Endothelial cell of umbilical vein (primary cell): ENCODE results near the gene DEPDC1B.
"Not testable (repeated sequence)": the region's sequence is repeated elsewhere in the genome, so short reads cannot be mapped to it uniquely, and the experiment has no call there.

ENCODE experiments used
- EZH2 ChIP-seq: IDR thresholded peaks from 2 replicates; pipeline ENCODE4 v1.6.1; 2012; ENCODE audit warnings: borderline replicate concordance, low read depth, mild to moderate bottlenecking, moderate library complexity, low read length, inconsistent platforms; ENCODE audit not compliant: severe bottlenecking
- POLR2A ChIP-seq: IDR thresholded peaks from 2 replicates; pipeline ENCODE4 v1.6.1; 2012; ENCODE audit warnings: low read depth, mild to moderate bottlenecking, control low read depth, low read length
- TF ChIP-seq, protein P1 (sequence below), 2 donors: IDR thresholded peaks; 1 replicate in 1 of 2; 2 replicates in 1 of 2; pipeline ENCODE4 v1.5.1; 2011; ENCODE audit warnings: low read length in 2 of 2, mild to moderate bottlenecking in 2 of 2, moderate library complexity in 2 of 2, control low read depth in 1 of 2, inconsistent platforms in 1 of 2, low read depth in 1 of 2; ENCODE audit not compliant: insufficient read depth in 1 of 2; ENCODE audit errors: extremely low read depth in 1 of 2

- TF ChIP-seq, protein P1, sequence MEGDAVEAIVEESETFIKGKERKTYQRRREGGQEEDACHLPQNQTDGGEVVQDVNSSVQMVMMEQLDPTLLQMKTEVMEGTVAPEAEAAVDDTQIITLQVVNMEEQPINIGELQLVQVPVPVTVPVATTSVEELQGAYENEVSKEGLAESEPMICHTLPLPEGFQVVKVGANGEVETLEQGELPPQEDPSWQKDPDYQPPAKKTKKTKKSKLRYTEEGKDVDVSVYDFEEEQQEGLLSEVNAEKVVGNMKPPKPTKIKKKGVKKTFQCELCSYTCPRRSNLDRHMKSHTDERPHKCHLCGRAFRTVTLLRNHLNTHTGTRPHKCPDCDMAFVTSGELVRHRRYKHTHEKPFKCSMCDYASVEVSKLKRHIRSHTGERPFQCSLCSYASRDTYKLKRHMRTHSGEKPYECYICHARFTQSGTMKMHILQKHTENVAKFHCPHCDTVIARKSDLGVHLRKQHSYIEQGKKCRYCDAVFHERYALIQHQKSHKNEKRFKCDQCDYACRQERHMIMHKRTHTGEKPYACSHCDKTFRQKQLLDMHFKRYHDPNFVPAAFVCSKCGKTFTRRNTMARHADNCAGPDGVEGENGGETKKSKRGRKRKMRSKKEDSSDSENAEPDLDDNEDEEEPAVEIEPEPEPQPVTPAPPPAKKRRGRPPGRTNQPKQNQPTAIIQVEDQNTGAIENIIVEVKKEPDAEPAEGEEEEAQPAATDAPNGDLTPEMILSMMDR (IDR thresholded peaks at IDR 0.05; ENCODE audit: extremely low read depth in 1 of 2, insufficient read depth in 1 of 2, low read depth in 1 of 2, low read length in 2 of 2) = not testable (repeated sequence)
- not testable (repeated sequence) for TF ChIP-seq POLR2A, EZH2
These were observed 79.2 kb downstream of the DEPDC1B start for GRCh38 chr5:60620752-60621151.
